ENCODE data around the gene RTKN2. TPM values are rescaled to one million over a fixed set of nuclear protein-coding genes. Genes with fewer than 3 reads are reported as not detected.

Gene RTKN2
- total RNA-seq, 1 experiment from 2014 or later = 14.4 TPM

GRCh38 chr10:62195675-62195926 is 73.0 kb downstream of the RTKN2 start:
- no peak overlapping the region for H3K4me3 Mint-ChIP-seq
- no peak overlapping the region for H3T11ph ChIP-seq (ENCODE audit: low read length)
- H3K4me2 ChIP-seq (ENCODE audit: insufficient read depth, insufficient read length, low read length) = no peak overlapping the region
- no peak overlapping the region for H3K23ac ChIP-seq (ENCODE audit: insufficient read length, low read depth, low read length)
- no peak overlapping the region for H2BK12ac ChIP-seq (ENCODE audit: insufficient read length, low read depth, low read length)
- no peak overlapping the region for H3K18ac ChIP-seq (ENCODE audit: insufficient read length, low read depth, low read length)
- no peak overlapping the region for H2BK15ac ChIP-seq (ENCODE audit: low read depth, low read length)
- H4K91ac ChIP-seq (ENCODE audit: insufficient read length, low read depth, low read length) = no peak overlapping the region
- no peaks in the 10 kb centered on the region for H3K4me1 ChIP-seq (ENCODE audit: insufficient read depth, low read length)
- no peak overlapping the region for H2AFZ ChIP-seq (ENCODE audit: low read length)
- no peak overlapping the region for H3K9ac ChIP-seq (ENCODE audit: extremely low read depth, insufficient read length, low read length)
- no CpG with 5 or more reads among the region's 1 CpG for WGBS (ENCODE audit: extremely low coverage, insufficient read length, low lambda C conversion rate)
- H3K79me1 ChIP-seq (ENCODE audit: insufficient read depth, low read depth, low read length, poor library complexity, severe bottlenecking) = no peaks in the 10 kb centered on the region
- no peaks in the 10 kb centered on the region for H3K79me2 ChIP-seq (ENCODE audit: insufficient read depth, low read length)
- no peak overlapping the region for H2BK120ac ChIP-seq (ENCODE audit: low read depth, low read length, poor library complexity, severe bottlenecking)
- H3K56ac ChIP-seq (ENCODE audit: insufficient read length, low read depth, low read length) = no peak overlapping the region
- no peaks in the 10 kb centered on the region for H3K9me3 Mint-ChIP-seq
- H3K27me3 Mint-ChIP-seq (ENCODE audit: low read depth) = no peaks in the 10 kb centered on the region
- H3K23me2 ChIP-seq (ENCODE audit: insufficient read length, low read depth, low read length, poor library complexity, severe bottlenecking) = no peaks in the 10 kb centered on the region
- no peak for DNase-seq
- H3K36me3 Mint-ChIP-seq (ENCODE audit: insufficient read depth in 1 of 3, low read depth in 3 of 3) = peaks cover 0 to 14% (median 9%) of the 10 kb centered on the region in 3 experiments; a peak in 5 of 7 replicates
- no peak overlapping the region for H2AK5ac ChIP-seq (ENCODE audit: insufficient read length, low read length)
- H3K27ac Mint-ChIP-seq = peak overlapping the region in 2 of 3 experiments; percentile 83 to 94; a peak in 4 of 7 replicates
- H3K14ac ChIP-seq (ENCODE audit: insufficient read depth, low read length) = no peak overlapping the region
- H3K27me3 ChIP-seq (ENCODE audit: insufficient read depth, low read length) = no peaks in the 10 kb centered on the region
- no peaks in the 10 kb centered on the region for H4K20me1 ChIP-seq (ENCODE audit: control insufficient read depth, insufficient read depth, insufficient read length)
- H3K27ac ChIP-seq (ENCODE audit: insufficient read length, low read depth, low read length) = no peak overlapping the region
- no peaks in the 10 kb centered on the region for H3K9me3 ChIP-seq (ENCODE audit: control insufficient read depth, low read depth, low read length)
- H3K4me1 Mint-ChIP-seq = peaks cover 0 to 4% of the 10 kb centered on the region in 2 experiments; a peak in 1 of 4 replicates
- H4K8ac ChIP-seq (replicated peaks; ENCODE audit: insufficient read length, low read depth, low read length) = no peak overlapping the region
- no peak overlapping the region for H4K5ac ChIP-seq (ENCODE audit: insufficient read length, low read depth, low read length)
- no peak overlapping the region for H3K4ac ChIP-seq (ENCODE audit: low read depth, low read length)
- TF ChIP-seq CTCF (conservative IDR thresholded peaks at IDR 0.05) = no peak
- H2BK5ac ChIP-seq (ENCODE audit: insufficient read length, low read length) = no peak overlapping the region
- no peak overlapping the region for H2BK20ac ChIP-seq (ENCODE audit: low read depth, low read length, poor library complexity, severe bottlenecking)

All from H9 (cell line).